Hematopoietic multipotent progenitor cell treated with erythropoietin and hydrocortisone succinate and interleukin-3 and kit ligand, for 17 days (in vitro differentiated cells): Measurements from ENCODE around the gene C3orf85.

Experiments used
- DNase-seq: peaks from one replicate; pipeline ENCODE4 v3.0.0-alpha.2; 2015; ENCODE audit warnings: low spot score

The C3orf85 gene

GRCh38 chr3:109152320-109152719, 15.8 kb downstream of the C3orf85 start:
- DNase-seq, result no peak

- no peak for DNase-seq
Observed at GRCh38 chr3:109154979-109155378, 18.5 kb downstream of the C3orf85 start.

- DNase-seq, result no peak
Observed at GRCh38 chr3:109155828-109156227, 19.3 kb downstream of the C3orf85 start.

GRCh38 chr3:109161487-109162123, 25.1 kb downstream of the C3orf85 start:
- DNase-seq, result no peak

- no peak for DNase-seq
Observed at GRCh38 chr3:109165905-109166304, 29.4 kb downstream of the C3orf85 start.

GRCh38 chr3:109171479-109171878, 35.0 kb downstream of the C3orf85 start:
- DNase-seq, result no peak

- DNase-seq, result no peak
Observed at GRCh38 chr3:109175411-109175810, 38.9 kb downstream of the C3orf85 start.

GRCh38 chr3:109176726-109177125, 40.2 kb downstream of the C3orf85 start:
- DNase-seq, result no peak

GRCh38 chr3:109177908-109178307, 41.4 kb downstream of the C3orf85 start:
- no peak for DNase-seq

GRCh38 chr3:109178708-109179107, 42.2 kb downstream of the C3orf85 start:
- DNase-seq, result no peak

- no peak for DNase-seq
Observed at GRCh38 chr3:109184726-109185125, 48.2 kb downstream of the C3orf85 start.

- no peak for DNase-seq
Observed at GRCh38 chr3:109187390-109187789, 50.9 kb downstream of the C3orf85 start.

- DNase-seq, result no peak
Observed at GRCh38 chr3:109188741-109189140, 52.2 kb downstream of the C3orf85 start.

GRCh38 chr3:109191421-109191820, 54.9 kb downstream of the C3orf85 start:
- no peak for DNase-seq

- DNase-seq, result no peak
Observed at GRCh38 chr3:109195815-109196214, 59.3 kb downstream of the C3orf85 start.
